Esophagus (tissue), 2 donors: ENCODE measurements around the gene MAP1LC3A. TPM values are rescaled to one million over a fixed set of nuclear protein-coding genes. Genes with fewer than 3 reads are reported as not detected.
"Not testable (repeated sequence)": the region's sequence is repeated elsewhere in the genome, so short reads cannot be mapped to it uniquely, and the experiment has no call there.

Source experiments
- H3K27ac ChIP-seq, 2 donors: one replicate each; pipeline ENCODE4 v1.5.1; 2013; ENCODE audit warnings: low read depth in 2 of 2, mild to moderate bottlenecking in 2 of 2, inconsistent platforms in 1 of 2, low read length in 1 of 2, moderate library complexity in 1 of 2
- H3K27me3 ChIP-seq, 2 donors: one replicate each; pipeline ENCODE4 v1.6.1; 2013; ENCODE audit warnings: low read length in 2 of 2, control low read depth in 1 of 2, mild to moderate bottlenecking in 1 of 2; ENCODE audit not compliant: insufficient read depth in 2 of 2, control insufficient read depth in 1 of 2
- H3K36me3 ChIP-seq, 2 donors: one replicate each; pipeline ENCODE4 v1.6.1; 2013; ENCODE audit warnings: low read length in 1 of 2; ENCODE audit not compliant: control insufficient read depth in 2 of 2, insufficient read depth in 2 of 2
- H3K4me1 ChIP-seq, 2 donors: one replicate each; pipeline ENCODE4 v1.6.1; 2013; ENCODE audit warnings: low read length in 1 of 2; ENCODE audit not compliant: control insufficient read depth in 2 of 2, insufficient read depth in 2 of 2
- H3K4me3 ChIP-seq, 2 donors: one replicate each; pipeline ENCODE4 v1.5.1; 2013; ENCODE audit warnings: low read length in 2 of 2, mild to moderate bottlenecking in 2 of 2, low read depth in 1 of 2, moderate library complexity in 1 of 2
- H3K9me3 ChIP-seq, 2 donors: one replicate each; pipeline ENCODE4 v1.6.1; 2013; ENCODE audit warnings: mild to moderate bottlenecking in 2 of 2, low read depth in 1 of 2, low read length in 1 of 2, moderate library complexity in 1 of 2; ENCODE audit not compliant: control insufficient read depth in 2 of 2, insufficient read depth in 1 of 2
- WGBS, 2 donors: extraction: QIAGEN DNeasy Blood & Tissue Kit; methylation state at CpG; one replicate each; pipeline ENCODE4 v1.1.7; 2013; 5-methylcytosine and 5-hydroxymethylcytosine counted together
- polyA plus RNA-seq, 2 donors: library from polyadenylated mRNA; stranded (reverse); fragments of 200-250 nt; gene quantifications; one replicate each; pipeline ENCODE4 v1.2.3, GENCODE V29; 2013
- donor health status: healthy with polysubstance abuse.
- donor health status: Bipolar disorder and iron deficiency.

The MAP1LC3A gene
- 10 to 100 TPM; 28.7 to 29.5 TPM for polyA plus RNA-seq

DNA sequence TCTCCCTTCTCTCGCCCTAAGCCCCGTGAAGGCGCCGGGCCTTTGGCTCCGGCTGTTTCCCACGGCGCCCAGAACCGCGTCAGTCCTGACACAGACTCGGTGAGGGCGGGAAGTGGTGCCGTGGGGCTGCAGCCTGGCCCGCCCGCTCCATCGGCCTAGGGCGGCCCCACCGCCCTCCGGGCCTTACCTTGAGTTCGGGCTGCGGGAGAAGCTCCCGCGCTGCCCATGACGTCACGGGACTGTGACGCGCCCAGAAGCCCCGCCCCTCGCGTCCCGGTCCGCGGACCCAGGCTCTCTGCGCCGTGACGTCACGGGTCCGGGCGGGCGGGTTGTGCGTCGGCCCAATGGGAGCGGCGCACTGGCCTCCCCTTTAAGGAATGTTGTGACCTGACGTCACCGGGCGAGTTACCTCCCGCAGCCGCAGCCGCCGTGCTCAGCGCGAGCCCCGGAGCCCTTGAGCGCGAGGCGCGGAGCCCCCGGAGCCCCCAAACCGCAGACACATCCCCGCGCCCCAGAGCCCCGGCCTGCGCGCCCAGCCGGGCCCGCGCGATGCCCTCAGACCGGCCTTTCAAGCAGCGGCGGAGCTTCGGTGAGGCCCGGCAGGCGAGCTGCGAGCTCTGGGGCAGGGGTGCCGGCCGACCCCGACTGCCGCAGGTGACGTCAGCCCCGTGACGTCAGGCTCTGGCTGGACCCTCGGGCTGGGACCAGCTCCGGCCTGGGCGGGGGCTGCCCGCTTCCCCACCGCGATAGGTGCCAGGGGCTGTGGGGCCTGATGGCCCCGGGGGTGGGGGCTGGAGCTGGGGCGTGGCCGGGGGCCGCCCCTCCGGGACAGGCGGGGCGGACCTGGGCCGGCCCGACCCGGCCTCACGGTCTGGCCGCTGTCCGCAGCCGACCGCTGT, at the start of gene MAP1LC3A:
MAP1LC3A (plus strand) TSS at position 399 of the 899 bp plus-strand sequence; CDS start at position 550, 151 bp downstream.
- Histone ChIP-seq H3K4me1 (no peaks in the 10 kb centered on the region), H3K4me3 (peak within 1 kb of the TSS; percentile 45 to 61), H3K36me3 (no peaks in the 10 kb centered on the region), H3K9me3 (no peaks in the 10 kb centered on the region), H3K27ac (peak within 1 kb of the TSS; percentile 85 to 90), H3K27me3 (no peaks in the 10 kb centered on the region)
- 2 to 8% methylated on average over 83 to 103 of the region's 103 CpGs for WGBS, 2 donors

DNA sequence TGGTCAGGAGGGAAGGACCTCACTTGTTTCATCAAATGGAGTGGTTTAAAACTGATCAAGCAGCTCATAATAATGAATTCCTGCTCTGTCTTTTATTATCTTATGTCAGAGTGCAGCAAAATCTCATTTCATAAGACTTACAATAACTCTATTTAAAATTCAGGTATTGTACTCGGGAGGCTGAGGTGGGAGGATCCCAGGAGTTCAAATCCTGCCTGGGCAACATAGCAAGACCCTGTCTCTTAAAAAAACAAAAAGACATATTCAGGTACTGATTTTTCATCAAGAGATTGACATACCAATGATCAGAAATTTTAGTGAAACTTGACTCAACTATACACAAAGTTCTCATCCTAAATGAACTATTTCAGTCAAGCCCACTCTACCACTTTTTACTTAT, 47.9 kb upstream of the MAP1LC3A start:
- WGBS, 2 donors = 95 to 100% methylated on average over 1 of the region's 1 CpG
- no peaks in the 10 kb centered on the region for H3K27me3 ChIP-seq
- H3K36me3 ChIP-seq = peaks cover 4 to 6% of the 10 kb centered on the region in 2 donors
- H3K4me1 ChIP-seq = no peaks in the 10 kb centered on the region
- no peak overlapping the region for H3K27ac ChIP-seq
- no peaks in the 10 kb centered on the region for H3K9me3 ChIP-seq
- H3K4me3 ChIP-seq = no peak overlapping the region

DNA sequence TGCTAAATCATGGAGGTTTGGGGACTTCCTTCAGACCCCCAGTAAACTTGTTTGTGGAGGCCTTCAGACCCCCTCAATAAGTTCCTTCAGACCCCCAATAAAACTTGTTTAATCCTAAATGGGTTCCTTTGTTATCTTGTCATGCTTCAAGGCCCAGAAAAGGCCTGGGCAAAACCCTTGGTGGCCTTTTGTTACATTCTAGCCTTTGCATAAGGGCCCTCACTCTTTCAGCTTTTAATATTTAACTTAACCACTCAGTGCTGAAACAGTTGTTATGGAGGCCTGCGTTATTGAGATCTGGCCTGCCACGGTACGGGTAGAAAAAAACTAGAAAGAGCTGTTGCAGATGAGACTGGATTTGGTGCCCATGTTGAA, 46.6 kb upstream of the MAP1LC3A start:
- Histone ChIP-seq H3K36me3 (peaks cover 0 to 6% of the 10 kb centered on the region in 2 donors), H3K9me3 (no peaks in the 10 kb centered on the region), H3K4me3 (no peak overlapping the region), H3K4me1 (no peaks in the 10 kb centered on the region), H3K27ac (no peak overlapping the region), H3K27me3 (no peaks in the 10 kb centered on the region)
- WGBS, 2 donors = 87 to 95% methylated on average over 3 of the region's 3 CpGs

DNA sequence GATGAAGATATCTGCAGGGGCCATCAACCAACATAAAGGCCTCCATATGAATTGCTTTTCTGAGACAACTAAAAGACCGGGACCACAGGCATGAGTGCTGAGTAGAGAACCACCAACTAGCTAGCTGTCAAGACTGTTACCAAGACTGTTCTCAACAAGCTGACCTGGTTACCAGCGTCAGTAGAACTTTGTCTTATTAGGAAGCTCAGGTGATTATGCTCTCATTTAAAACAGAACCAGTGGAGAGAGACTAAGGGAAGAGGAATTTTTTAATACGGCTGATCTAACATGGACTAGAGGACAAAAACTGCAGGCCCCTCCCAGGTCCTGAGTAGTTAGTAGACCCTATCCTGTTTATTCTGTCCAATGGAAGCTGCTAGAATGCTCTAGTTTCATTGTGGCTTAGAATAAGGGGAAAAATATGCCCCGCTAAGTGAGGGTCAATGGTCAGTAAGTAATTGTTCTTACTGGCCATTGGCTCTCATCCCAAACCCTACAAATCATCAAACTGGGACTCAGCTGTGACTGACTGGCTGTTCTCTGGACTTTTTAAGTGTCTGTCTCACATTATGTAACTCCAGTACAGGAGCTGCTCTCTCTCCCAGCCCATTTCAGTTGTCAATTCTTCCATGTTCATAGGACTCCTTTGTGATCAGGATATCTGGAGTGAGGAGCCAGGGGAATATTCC, 46.1 kb upstream of the MAP1LC3A start:
- Histone ChIP-seq H3K27ac (no peak overlapping the region), H3K4me1 (no peaks in the 10 kb centered on the region), H3K36me3 (peaks cover 0 to 6% of the 10 kb centered on the region in 2 donors), H3K9me3 (no peaks in the 10 kb centered on the region), H3K27me3 (no peaks in the 10 kb centered on the region), H3K4me3 (no peak overlapping the region)
- 88 to 90% methylated on average over 4 of the region's 4 CpGs for WGBS, 2 donors

DNA sequence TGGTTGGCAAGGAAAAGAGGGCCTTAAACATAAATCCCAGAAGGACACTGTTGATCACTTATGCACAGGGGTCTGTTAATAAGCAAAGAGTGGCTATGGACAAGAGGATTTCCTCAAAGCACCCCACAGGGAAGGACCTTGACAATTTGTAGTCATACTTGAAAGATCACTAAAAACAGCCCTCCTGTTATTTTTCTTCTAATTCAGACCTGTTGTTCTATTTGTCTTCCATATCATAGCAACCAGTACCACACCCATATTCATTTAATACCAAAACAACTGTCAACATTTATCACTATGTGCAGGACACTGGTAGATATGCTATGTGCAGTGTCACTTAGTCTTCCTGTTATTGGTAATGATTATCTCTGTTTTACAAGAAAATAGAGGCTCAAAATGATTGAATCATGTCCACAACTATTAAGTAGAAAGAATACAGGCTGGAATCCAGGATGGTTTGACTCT, 45.5 kb upstream of the MAP1LC3A start:
- Histone ChIP-seq H3K27ac (no peak overlapping the region), H3K4me1 (no peaks in the 10 kb centered on the region), H3K27me3 (no peaks in the 10 kb centered on the region)

DNA sequence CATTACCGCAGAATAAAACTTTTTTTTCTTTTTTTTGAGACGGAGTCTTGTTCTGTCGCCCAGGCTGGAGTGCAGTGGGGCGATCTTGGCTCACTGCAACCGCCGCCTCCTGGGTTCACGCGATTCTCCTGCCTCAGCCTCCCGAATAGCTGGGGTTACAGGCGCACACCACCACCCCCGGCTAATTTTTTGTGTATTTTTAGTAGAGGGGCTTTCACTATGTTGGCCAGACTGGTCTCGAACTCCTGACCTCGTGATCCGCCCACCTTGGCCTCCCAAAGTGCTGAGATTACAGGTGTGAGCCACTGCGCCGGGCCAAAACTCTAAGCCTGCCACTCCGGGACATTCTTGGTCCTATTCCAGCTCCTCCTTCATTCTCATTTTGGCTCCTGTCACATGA, 44.5 kb upstream of the MAP1LC3A start:
- H3K27ac ChIP-seq, H3K27me3 ChIP-seq, H3K36me3 ChIP-seq, H3K4me3 ChIP-seq, H3K9me3 ChIP-seq, H3K4me1 ChIP-seq: not testable (repeated sequence)
- 87% methylated on average over 17 of the region's 17 CpGs for WGBS, 2 donors

More for the DNA sequence above, 45.5 kb upstream of the MAP1LC3A start:
- Histone ChIP-seq H3K4me3 (no peak overlapping the region), H3K36me3 (peaks cover 0 to 3% of the 10 kb centered on the region in 2 donors), H3K9me3 (no peaks in the 10 kb centered on the region)

DNA sequence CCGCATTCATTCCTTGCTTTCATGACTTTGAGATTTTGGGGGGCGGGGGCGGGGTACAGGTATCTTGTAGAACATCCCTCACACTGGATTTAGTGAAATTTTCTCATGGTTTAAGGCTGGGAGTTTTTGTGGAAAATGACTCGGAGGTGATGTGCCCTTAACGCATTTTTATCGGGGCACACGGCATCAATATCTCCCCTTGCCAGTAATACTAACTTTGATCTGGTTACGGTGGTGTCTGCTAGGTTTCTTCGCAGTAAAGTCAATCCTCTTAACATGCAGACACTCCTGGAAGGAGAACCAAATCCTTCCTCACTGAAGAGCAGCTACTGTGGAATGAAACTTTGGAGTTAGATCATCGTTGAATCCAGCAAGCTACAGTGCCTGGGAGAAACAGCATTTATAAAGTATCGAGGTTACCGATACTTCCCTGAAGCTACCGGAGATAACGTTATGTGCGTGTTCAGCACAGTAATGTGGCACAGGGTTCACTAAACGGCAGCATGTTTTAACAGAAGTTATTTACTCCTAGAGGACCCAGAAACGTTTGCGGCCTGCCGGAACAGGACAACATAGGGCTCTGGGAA, 43.5 kb upstream of the MAP1LC3A start:
- peaks cover 0 to 3% of the 10 kb centered on the region in 2 donors for H3K36me3 ChIP-seq
- 21 to 22% methylated on average over 19 of the region's 19 CpGs for WGBS, 2 donors
- no peaks in the 10 kb centered on the region for H3K4me1 ChIP-seq
- no peaks in the 10 kb centered on the region for H3K9me3 ChIP-seq
- H3K4me3 ChIP-seq = peak overlapping the region; percentile 70 to 82
- no peaks in the 10 kb centered on the region for H3K27me3 ChIP-seq
- H3K27ac ChIP-seq = peak overlapping the region; percentile 84 to 98

DNA sequence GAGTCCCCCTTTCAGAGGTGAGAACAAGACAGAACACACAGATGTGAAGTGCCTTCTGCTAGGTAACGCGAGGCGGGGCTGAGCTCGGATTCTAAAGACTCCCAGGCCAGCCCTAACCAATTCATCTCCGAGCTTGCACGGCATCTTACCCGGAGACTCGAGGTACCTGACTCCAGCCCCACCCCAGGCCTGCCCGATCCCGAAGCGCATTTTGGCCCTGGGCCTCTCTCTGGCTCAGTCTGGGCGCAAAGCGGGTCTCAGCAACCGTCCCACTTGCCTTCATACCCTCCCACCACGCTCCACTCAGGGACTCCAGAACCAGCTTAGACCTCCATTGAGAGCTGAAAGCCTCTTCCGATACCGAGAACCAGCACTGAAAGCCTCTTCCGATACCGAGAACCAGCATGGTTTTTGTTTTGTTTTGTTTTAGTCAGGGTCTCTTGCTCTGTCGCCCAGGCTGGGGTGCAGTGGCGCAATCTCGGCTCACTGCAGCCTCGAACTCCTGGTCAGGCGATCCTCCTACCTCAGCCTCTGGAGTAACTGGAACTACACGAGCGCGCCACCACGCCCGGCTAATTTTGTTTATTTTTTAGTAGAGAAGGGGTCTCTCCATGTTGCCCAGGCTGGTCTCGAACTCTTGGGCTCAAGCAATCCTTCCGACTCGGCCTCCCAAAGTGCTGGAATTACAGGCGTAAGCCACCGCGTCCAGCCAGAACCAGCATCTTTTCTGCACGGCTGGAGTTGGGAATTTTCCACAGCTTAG, 42.9 kb upstream of the MAP1LC3A start:
- WGBS, 2 donors = 2% methylated on average over 36 of the region's 36 CpGs
- H3K9me3 ChIP-seq = no peaks in the 10 kb centered on the region
- H3K27me3 ChIP-seq = no peaks in the 10 kb centered on the region
- peak overlapping the region; percentile 84 to 98 for H3K27ac ChIP-seq
- H3K4me3 ChIP-seq = peak overlapping the region; percentile 70 to 82
- H3K36me3 ChIP-seq = peaks cover 0 to 3% of the 10 kb centered on the region in 2 donors
- no peaks in the 10 kb centered on the region for H3K4me1 ChIP-seq
